Left lung (tissue), 10 donors: ENCODE results near the gene DDHD1. TPM values are rescaled to one million over a fixed set of nuclear protein-coding genes. Genes with fewer than 3 reads are reported as not detected.
"Not testable (repeated sequence)": the region's sequence is repeated elsewhere in the genome, so short reads cannot be mapped to it uniquely, and the experiment has no call there.

Experiments
- ATAC-seq: fragments of 200-7000 bp; cut with Tn5 transposase; one replicate; pipeline ENCODE4 v1.9.1; 2020; ENCODE audit warnings: moderate library complexity
- DNase-seq, 4 donors: peaks; one replicate each; pipeline ENCODE4 v3.0.0-alpha.2; 2013 to 2020
- H3K27ac ChIP-seq, 2 donors: fragments of 200-600 bp; sonication (generic) in 1 of 2; one replicate each; pipeline versions ENCODE4 v1.5.0 to v1.8.0; 2020 to 2021
- H3K27me3 ChIP-seq, 2 donors: fragments of 200-600 bp; sonication (generic) in 1 of 2; one replicate each; pipeline versions ENCODE4 v1.5.0 to v1.8.0; 2020 to 2021
- H3K36me3 ChIP-seq, 2 donors: fragments of 200-600 bp; sonication (generic) in 1 of 2; one replicate each; pipeline versions ENCODE4 v1.5.0 to v1.8.0; 2020 to 2021
- H3K4me1 ChIP-seq, 2 donors: fragments of 200-600 bp; one replicate each; pipeline ENCODE4 v1.8.0; 2021
- H3K4me3 ChIP-seq, 2 donors: fragments of 200-600 bp; sonication (generic) in 1 of 2; one replicate each; pipeline versions ENCODE4 v1.5.0 to v1.8.0; 2020 to 2021; ENCODE audit warnings: mild to moderate bottlenecking in 1 of 2
- H3K9me3 ChIP-seq, 2 donors: fragments of 200-600 bp; sonication (generic) in 1 of 2; one replicate each; pipeline versions ENCODE4 v1.5.0 to v1.8.0; 2020 to 2021
- CTCF ChIP-seq, 2 donors: fragments of 200-600 bp; sonication (generic) in 1 of 2; IDR thresholded peaks; one replicate each; pipeline versions ENCODE4 v1.5.0 to v1.8.0; 2021; ENCODE audit warnings: antibody characterized with exemption in 2 of 2
- intact Hi-C, 2 donors: fragments of 100-400 bp; cut with DNase I; formaldehyde crosslinking; loops; one replicate each; pipeline versions ENCODE4 v1.11.2 to v1.14.2; 2022
- polyA plus RNA-seq, 6 donors: library from polyadenylated mRNA; unstranded; fragments of 120-200 nt; gene quantifications; one replicate each; pipeline ENCODE4 v1.2.1, GENCODE V29; 2013; ENCODE audit not compliant: insufficient read length in 6 of 6
- total RNA-seq, 2 donors: library from RNA; stranded (reverse); fragmentation: NEBNext Ultra II Directional; extraction: Animal tissue kit (Norgen Biotek cat#: 25700); gene quantifications; one replicate each; pipeline ENCODE4 v1.2.1, GENCODE V29; 2021
- donor health status: DM: no; HTN: yes; CAD: no.
- donor health status: DM: no; HTN: no; CAD: no.

Gene DDHD1
- total and polyA plus RNA-seq, 8 donors: 13.2 to 22.7 (median 21.1) TPM

DNA sequence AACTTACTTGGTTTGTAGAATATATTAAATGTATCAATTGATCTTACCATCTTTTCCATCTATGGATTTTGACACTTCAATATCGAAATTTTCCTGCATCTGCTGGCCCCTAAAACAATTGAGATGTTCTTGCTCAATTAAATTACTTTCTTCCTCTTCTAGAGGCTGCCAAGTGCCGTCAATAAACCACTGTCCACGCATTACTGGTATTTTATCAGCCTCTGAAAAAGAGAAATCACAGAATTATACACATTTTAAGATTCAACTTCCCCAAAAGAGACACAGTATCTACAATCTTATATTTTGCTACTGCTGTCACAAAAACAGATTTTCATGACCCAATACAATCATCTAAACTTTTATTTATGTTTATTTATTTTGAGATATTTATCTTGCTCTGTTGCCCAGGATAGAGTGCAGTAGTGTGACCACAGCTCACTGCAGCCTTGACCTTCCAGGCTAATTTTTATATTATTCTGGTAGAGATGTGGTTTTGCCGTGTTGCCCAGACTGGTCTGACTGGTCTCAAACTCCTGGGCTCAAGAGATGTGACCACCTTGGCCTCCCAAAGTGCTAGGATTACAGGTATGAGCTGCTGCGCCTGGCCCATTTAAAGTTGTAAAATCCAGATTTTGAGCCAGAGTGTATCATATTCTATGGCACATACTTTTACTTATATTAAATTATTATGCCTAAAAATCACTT, 49.3 kb downstream of the DDHD1 start:
- intact Hi-C loops: no loop called here
- DNase-seq (no peak), ATAC-seq (no peak)
- no peak for TF ChIP-seq CTCF (IDR thresholded peaks at IDR 0.05)
- no peak overlapping the region for H3K27ac ChIP-seq
- no peaks in the 10 kb centered on the region for H3K27me3 ChIP-seq
- peaks cover 0 to 12% of the 10 kb centered on the region in 2 donors for H3K9me3 ChIP-seq
- no peak overlapping the region for H3K4me3 ChIP-seq
- H3K4me1 ChIP-seq: no peaks in the 10 kb centered on the region
- H3K36me3 ChIP-seq: no peaks in the 10 kb centered on the region

DNA sequence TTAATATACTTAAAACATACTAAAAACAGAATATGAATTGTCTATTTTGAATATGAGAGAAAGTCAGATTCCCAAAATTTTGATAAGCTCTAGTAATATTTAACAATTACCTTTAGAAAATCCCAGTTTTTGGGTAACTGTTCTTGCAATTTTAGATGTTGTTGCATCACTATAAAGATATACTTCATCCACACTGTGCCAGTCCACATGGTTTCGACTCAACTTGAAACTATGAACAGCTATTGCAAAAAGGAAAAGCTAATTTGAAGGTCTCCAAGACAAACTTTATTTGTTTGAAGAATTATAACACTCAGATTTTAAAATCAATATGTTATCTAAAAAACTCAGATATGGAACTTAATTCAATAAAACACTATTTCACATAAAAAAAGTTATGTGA, 59.9 kb downstream of the DDHD1 start:
- no peaks in the 10 kb centered on the region for H3K36me3 ChIP-seq
- ATAC-seq: no peak
- H3K27me3 ChIP-seq: no peaks in the 10 kb centered on the region
- no peak overlapping the region for H3K27ac ChIP-seq
- H3K4me3 ChIP-seq: no peak overlapping the region
- peaks cover 0 to 3% of the 10 kb centered on the region in 2 donors for H3K9me3 ChIP-seq
- no peak for DNase-seq
- TF ChIP-seq CTCF (IDR thresholded peaks at IDR 0.05): no peak
- H3K4me1 ChIP-seq: no peaks in the 10 kb centered on the region
- intact Hi-C loops: no loop called here

- H3K36me3 ChIP-seq: no peaks in the 10 kb centered on the region
- H3K27ac ChIP-seq: no peak overlapping the region
- TF ChIP-seq CTCF (IDR thresholded peaks at IDR 0.05): no peak
- H3K27me3 ChIP-seq: no peaks in the 10 kb centered on the region
- DNase-seq: no peak
- ATAC-seq: no peak
- intact Hi-C loops: no loop called here
- no peak overlapping the region for H3K4me3 ChIP-seq
- peaks cover 0 to 3% of the 10 kb centered on the region in 2 donors for H3K9me3 ChIP-seq
- H3K4me1 ChIP-seq: no peaks in the 10 kb centered on the region
Measured at GRCh38 chr14:53090853-53091252, 62.3 kb downstream of the DDHD1 start.

GRCh38 chr14:53084954-53085353, 68.2 kb downstream of the DDHD1 start:
- DNase-seq, intact Hi-C loops: not testable (repeated sequence)

GRCh38 chr14:53064475-53064874, 88.6 kb downstream of the DDHD1 start:
- no peak for ATAC-seq
- intact Hi-C loops: no loop called here
- TF ChIP-seq CTCF (IDR thresholded peaks at IDR 0.05): no peak

More at GRCh38 chr14:53084954-53085353, 68.2 kb downstream of the DDHD1 start:
- H3K9me3 ChIP-seq, H3K27me3 ChIP-seq, ATAC-seq, H3K27ac ChIP-seq, H3K4me3 ChIP-seq, H3K36me3 ChIP-seq, H3K4me1 ChIP-seq: not testable (repeated sequence)

DNA sequence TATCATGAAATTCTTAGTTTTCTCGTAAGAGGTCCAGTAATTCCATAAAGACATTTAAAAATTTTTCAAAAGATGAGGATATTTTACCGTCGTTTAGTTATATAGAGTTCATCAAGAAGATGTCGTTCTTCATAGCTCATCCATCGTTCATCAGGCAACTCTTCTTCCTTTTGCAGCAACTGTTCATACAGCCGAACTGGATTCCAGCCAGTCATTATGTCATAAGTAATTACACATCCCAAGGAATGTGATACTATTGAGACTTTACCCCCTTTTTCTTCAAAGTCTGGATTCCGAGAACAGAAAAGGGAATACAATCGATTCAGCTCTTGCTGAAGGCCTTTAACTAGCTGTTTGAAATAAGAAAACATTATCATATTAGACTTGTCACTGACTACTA, 90.3 kb downstream of the DDHD1 start:
- Histone ChIP-seq H3K36me3 (peaks cover 0 to 6% of the 10 kb centered on the region in 2 donors), H3K4me1 (no peaks in the 10 kb centered on the region), H3K4me3 (no peak overlapping the region), H3K9me3 (no peaks in the 10 kb centered on the region), H3K27me3 (no peaks in the 10 kb centered on the region), H3K27ac (no peak overlapping the region)
- peak in 1 of 4 donors; percentile 21 for DNase-seq
- intact Hi-C loops: no loop called here
- ATAC-seq: no peak
- no peak for TF ChIP-seq CTCF (IDR thresholded peaks at IDR 0.05)

More at GRCh38 chr14:53064475-53064874, 88.6 kb downstream of the DDHD1 start:
- Histone ChIP-seq H3K27ac (no peak overlapping the region), H3K4me3 (no peak overlapping the region), H3K27me3 (no peaks in the 10 kb centered on the region), H3K9me3 (no peaks in the 10 kb centered on the region), H3K4me1 (no peaks in the 10 kb centered on the region), H3K36me3 (no peaks in the 10 kb centered on the region)
- no peak for DNase-seq
